ENCODE results near the gene MMP24. TPM values are rescaled to one million over a fixed set of nuclear protein-coding genes. Genes with fewer than 3 reads are reported as not detected.

The MMP24 gene
- total RNA-seq, 1 donor from 2014 or later = not detected

- intact Hi-C loops (cut with micrococcal nuclease) = loop anchor here (2.0 to 5.0 kb wide), 3 partner anchors 131 to 185 kb away; partner anchors contain the start of genes EDEM2, TRPC4AP and UQCC1
Measured at GRCh38 chr20:35277531-35278395, 51.3 kb downstream of the MMP24 start, which contains the start of gene MMP24OS. TSS of gene MMP24OS (minus strand) at chr20:35278122. CDS start at chr20:35277929, 193 bp downstream.

GRCh38 chr20:35279040-35279439 is 52.5 kb downstream of the MMP24 start:
- intact Hi-C loops (cut with micrococcal nuclease) = loop anchor here (5.0 kb wide), 2 partner anchors 133 to 187 kb away; partner anchors contain the start of genes TRPC4AP and UQCC1

DNA sequence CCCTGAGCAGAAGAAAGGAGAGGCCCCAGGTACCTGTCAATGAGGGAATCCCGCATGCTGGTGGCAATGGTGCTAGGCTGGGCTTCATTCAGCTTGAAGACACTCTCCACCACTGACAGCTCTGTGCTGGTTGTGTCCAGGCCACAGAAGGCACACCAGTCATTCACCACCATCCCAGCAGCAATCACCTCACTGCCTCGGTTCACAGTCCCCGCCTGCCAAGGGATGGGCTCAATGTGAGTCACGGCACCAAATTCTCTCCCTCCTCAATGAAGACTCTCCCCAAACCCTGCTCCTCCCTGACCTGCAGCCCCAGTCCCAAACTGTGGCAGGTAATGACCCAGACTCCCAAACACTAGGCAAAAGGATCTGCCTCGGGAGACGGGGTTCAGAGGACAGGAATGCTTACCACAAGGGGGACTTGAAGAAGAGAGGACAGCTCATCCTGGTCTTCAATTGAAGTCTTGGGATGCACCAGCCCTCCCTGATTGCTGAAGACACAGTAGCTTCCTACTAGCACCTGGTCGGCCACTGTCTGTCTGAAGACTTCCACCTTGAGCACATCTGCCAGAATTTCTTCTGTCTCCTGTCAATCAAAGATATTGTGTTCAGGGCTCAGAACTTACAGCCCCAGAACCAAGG is 53.2 kb downstream of the MMP24 start:
- intact Hi-C loops (cut with micrococcal nuclease) = loop anchor here (5.0 kb wide), 2 partner anchors 133 to 187 kb away; partner anchors contain the start of genes TRPC4AP and UQCC1

GRCh38 chr20:35280523-35280922 is 54.0 kb downstream of the MMP24 start:
- intact Hi-C loops (cut with micrococcal nuclease) = no loop called here

DNA sequence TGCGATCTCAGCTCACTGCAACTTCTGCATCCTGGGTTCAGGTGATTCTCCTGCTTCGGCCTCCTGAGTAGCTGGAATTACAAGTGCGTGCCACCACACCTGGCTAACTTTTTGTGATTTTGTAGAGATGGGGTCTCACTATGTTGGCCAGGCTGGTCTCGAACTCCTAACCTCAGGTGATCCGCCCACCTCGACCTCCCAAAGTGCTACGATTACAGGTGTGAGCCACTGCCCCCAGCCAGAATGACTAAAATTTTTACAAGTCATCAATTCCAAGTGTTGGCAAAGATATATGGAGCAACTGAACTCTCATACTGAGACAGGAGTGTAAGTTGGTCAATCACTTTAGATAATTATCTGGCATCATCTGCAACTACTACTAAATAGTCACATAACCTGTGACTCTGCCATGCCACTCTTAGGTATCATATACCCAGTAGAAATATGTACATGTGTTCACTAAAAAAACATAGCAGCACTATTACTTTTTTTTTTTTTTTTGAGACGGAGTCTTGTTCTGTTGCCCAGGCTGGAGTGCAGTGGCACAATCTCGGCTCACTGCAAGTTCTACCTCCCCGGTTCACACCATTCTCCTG is 55.1 kb downstream of the MMP24 start:
- intact Hi-C loops (cut with micrococcal nuclease) = no loop called here

- intact Hi-C loops (cut with micrococcal nuclease) = no loop called here
Measured at GRCh38 chr20:35283441-35284266, 57.2 kb downstream of the MMP24 start.

DNA sequence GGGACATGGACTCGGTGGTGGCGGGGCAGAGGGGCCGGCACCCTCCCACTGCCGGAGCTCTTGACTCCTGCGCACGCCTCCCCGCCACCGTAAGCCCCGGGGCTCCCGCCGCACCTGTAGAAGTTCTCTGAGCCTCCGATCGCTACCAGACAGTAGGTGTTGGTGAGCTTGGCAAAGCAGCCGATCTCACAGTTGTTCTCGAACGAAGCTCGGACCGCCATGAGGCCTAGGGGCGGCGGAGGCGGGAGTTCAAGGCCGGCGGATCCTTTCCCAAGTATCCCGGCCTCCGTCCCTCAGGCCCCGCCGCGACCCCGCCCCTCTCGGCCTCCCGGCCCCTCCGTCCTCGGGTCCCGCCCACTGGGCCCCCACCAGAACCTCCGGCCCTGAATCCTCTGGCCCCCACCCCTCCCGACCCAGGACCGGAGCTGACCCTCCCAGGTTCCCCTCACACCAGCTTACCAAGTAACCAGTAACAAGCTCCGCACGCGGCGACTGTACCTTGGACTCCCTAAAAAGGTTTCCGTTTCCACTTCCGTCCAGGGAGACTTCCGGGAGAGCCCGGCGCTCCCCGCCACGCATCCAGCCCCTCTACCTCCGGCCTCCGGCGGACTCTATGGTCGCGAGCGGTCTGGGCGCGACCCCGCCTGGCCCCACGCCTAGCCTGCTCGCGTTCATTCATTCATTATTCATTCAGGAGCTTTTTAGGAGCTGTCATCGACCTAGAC is 57.9 kb downstream of the MMP24 start, which contains the start of gene EIF6:
Gene EIF6 (minus strand): TSS at position 506 of the 725 bp plus-strand sequence. CDS start 285 bp downstream, at position 221.
- intact Hi-C loops (cut with micrococcal nuclease) = no loop called here

DNA sequence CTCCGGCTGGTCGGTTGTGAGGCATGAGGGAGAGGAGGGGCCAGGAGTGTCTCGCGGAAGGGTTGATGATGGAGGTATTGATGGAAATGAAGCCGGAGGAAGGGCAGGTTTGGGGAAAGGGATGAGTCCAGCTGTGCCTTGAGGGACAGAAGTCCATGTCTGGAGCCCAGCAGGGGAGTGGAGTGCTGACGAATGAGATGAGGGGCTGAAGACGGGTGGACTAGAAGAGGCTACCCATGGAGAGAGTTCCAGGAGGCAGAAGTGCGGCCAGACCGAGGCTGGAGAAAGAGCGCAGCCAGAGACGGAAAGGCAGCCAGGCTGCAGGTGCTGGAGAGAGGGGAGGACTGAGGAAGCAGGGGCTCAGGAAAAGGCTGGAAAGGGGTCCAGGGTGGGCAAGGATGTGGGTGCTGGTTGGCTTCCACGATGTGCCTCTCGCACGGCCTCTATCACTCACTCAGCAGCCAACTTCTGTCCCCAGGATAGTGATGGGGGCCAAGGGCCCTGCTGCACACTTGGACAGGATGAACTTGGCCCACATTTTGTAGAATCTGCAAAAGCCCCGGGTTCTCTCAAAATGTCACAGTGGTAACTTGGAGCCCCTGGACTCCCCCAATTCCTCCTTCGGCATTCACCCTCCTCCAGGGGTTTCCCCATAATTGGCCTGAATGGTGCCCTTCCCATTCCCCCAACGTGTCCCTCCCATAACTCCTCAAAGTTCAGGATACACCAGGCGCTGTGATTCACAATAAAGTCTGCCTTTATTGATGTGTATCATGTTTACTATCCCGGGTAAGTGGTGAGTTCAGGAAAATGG is 58.7 kb downstream of the MMP24 start:
- intact Hi-C loops (cut with micrococcal nuclease) = no loop called here

DNA sequence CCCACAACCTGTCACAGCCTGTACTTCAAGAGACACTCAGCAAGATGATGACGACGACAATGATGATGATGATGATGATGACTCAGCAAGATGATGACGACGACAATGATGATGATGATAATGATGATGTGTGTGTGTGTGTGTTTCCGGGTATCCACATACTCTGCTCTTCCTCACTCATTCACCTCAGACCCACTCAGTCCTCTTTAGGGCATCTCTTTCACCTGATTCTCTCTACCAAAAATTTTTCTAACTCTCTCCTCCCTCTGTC is 59.3 kb downstream of the MMP24 start:
- intact Hi-C loops (cut with micrococcal nuclease) = no loop called here

DNA sequence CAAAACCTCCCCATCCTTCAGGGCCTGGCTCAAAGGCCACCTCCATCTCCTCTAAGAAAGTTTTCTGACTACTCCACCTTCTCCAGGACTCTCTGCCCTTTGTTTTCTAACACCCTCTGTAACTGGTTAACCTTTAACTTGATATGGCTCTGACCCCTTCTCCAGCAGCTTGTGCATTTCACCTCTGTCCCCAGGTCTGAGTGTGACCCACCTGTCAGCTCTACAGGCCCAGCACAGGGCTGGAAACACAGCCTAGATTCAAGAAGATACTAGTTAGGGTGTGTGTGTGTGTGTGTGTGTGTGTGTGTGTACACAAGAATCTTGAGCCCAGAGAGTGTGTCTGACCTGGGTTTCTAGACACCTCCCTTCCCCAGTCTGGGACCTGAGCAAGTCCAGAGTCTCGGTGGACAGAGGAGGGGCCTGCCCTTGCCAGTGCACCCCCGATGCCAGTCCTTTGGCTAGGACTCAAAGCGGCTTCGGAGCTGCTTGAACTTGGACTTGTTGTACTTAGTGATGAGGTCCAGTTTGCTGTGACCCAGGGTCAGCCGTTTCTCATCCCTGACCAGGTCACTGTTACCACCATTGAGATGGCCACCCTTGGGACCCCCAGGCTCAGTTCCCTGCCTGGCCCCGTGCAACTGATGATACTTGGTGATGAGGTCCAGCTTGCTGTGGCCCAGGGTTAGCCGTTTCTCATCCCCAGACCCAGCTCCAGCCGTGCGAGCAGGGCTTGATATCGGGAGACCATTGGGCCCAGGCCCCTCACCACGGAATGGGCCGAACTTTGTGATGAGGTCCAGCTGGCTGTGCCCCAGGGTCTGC is 59.8 kb downstream of the MMP24 start:
- intact Hi-C loops (cut with micrococcal nuclease) = no loop called here

DNA sequence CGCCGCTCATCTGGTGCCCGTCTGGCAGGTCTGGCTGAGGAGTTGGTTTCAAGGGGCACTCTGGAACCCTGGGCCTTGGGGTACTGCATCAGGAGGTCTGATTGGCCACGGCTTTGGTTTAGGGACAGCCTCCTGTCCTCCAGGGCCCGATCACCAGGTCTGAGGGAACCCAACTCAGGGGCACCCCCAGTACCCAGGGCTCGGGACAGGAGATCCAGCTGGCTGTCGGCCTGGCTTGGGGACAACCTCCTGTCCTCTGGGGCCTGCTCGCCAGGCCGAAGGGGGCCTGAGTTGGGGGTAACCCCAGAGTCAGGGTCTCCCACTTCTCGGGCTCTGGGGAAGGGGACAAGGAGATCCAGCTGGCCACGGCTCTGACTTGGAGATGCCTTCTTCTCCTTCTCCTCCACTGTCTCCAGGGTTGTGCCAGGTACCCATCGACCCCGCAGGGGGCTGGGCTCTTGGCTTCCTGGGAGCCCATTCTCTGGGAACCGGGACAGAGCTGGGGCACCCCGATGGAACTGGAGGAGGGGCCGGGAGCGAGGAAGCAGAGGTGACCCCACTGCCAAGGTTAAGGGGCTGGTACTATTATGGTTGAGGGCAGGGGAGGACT is 60.5 kb downstream of the MMP24 start:
- intact Hi-C loops (cut with micrococcal nuclease) = no loop called here

- intact Hi-C loops (cut with micrococcal nuclease) = no loop called here
Measured at GRCh38 chr20:35287509-35288324, 61.2 kb downstream of the MMP24 start.

- intact Hi-C loops (cut with micrococcal nuclease) = no loop called here
Measured at GRCh38 chr20:35288325-35289060, 62.0 kb downstream of the MMP24 start.

- intact Hi-C loops (cut with micrococcal nuclease) = no loop called here
Measured at GRCh38 chr20:35290186-35290886, 63.8 kb downstream of the MMP24 start.

DNA sequence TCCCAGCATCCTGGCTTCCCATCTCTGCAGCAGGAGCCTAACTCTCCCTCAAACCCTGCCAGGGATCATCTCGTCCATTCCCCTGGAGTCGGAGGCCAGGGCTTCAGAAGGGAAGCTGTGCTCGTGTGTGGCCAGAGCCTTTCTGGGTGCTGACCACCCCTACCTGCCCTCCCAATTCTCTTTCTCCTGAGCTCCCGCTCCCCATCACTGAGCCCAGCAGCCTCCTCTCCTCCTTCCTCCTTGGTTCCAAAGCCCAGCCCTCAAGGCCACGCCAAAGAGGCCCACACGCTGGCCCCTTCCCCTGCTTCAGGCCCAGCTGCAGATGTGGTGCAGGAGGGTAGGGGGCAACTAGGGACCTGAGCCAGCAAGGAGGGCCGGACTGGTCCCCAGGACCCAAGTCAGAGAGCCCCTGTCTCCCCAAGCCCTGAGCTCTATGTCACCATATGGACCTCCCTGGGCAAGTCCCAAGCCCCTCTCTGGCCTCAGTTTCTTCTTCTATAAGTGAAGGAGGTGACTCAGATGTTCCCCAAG is 64.5 kb downstream of the MMP24 start:
- intact Hi-C loops (cut with micrococcal nuclease) = no loop called here
